H9 (cell line): ENCODE measurements around the gene CPA3. TPM values are rescaled to one million over a fixed set of nuclear protein-coding genes. Genes with fewer than 3 reads are reported as not detected.

ENCODE experiments used
- DNase-seq: peaks from one replicate; pipeline ENCODE4 v3.0.0-alpha.2; 2017
- H2AFZ ChIP-seq: one replicate; pipeline ENCODE4 v1.6.1; 2013; ENCODE audit warnings: mild to moderate bottlenecking, low read length, control low read depth, moderate library complexity
- H2AK5ac ChIP-seq: 2 replicates; pipeline ENCODE4 v1.6.1; 2013; ENCODE audit warnings: low read length, control low read depth, mixed read lengths; ENCODE audit not compliant: insufficient read length
- H2BK120ac ChIP-seq: one replicate; pipeline ENCODE4 v1.6.1; 2013; ENCODE audit warnings: low read depth, mild to moderate bottlenecking, low read length, control low read depth, inconsistent platforms; ENCODE audit not compliant: poor library complexity, severe bottlenecking
- H2BK12ac ChIP-seq: 2 replicates; pipeline ENCODE4 v1.6.1; 2013; ENCODE audit warnings: low read length, control low read depth, mixed read lengths, low read depth; ENCODE audit not compliant: insufficient read length
- H2BK15ac ChIP-seq: 2 replicates; pipeline ENCODE4 v1.6.1; 2013; ENCODE audit warnings: low read depth, low read length, control low read depth
- H2BK20ac ChIP-seq: one replicate; pipeline ENCODE4 v1.6.1; 2013; ENCODE audit warnings: low read depth, mild to moderate bottlenecking, low read length, control low read depth, inconsistent platforms; ENCODE audit not compliant: poor library complexity, severe bottlenecking
- H2BK5ac ChIP-seq: 2 replicates; pipeline ENCODE4 v1.6.1; 2013; ENCODE audit warnings: low read length, control low read depth, mixed read lengths; ENCODE audit not compliant: insufficient read length
- H3K14ac ChIP-seq: 2 replicates; pipeline ENCODE4 v1.6.1; 2013; ENCODE audit warnings: low read length, control low read depth; ENCODE audit not compliant: insufficient read depth
- H3K18ac ChIP-seq: 2 replicates; pipeline ENCODE4 v1.6.1; 2013; ENCODE audit warnings: low read depth, mild to moderate bottlenecking, mixed read lengths, low read length, control low read depth; ENCODE audit not compliant: insufficient read length
- H3K23ac ChIP-seq: 2 replicates; pipeline ENCODE4 v1.6.1; 2013; ENCODE audit warnings: low read length, control low read depth, mixed read lengths, low read depth; ENCODE audit not compliant: insufficient read length
- H3K23me2 ChIP-seq: 2 replicates; pipeline ENCODE4 v1.6.1; 2013; ENCODE audit warnings: low read depth, mild to moderate bottlenecking, mixed read lengths, low read length, control low read depth; ENCODE audit not compliant: insufficient read length, poor library complexity, severe bottlenecking
- H3K27ac ChIP-seq: 2 replicates; pipeline ENCODE4 v1.5.1; 2013; ENCODE audit warnings: low read length, control low read depth, mixed read lengths, low read depth; ENCODE audit not compliant: insufficient read length
- H3K27me3 ChIP-seq: 2 replicates; pipeline ENCODE4 v1.6.1; 2013; ENCODE audit warnings: low read length, control low read depth, inconsistent platforms; ENCODE audit not compliant: insufficient read depth
- H3K4ac ChIP-seq: 2 replicates; pipeline ENCODE4 v1.6.1; 2013; ENCODE audit warnings: low read depth, mild to moderate bottlenecking, control low read depth, inconsistent platforms, low read length, moderate library complexity
- H3K4me1 ChIP-seq: 2 replicates; pipeline ENCODE4 v1.6.1; 2013; ENCODE audit warnings: low read length, control low read depth, inconsistent platforms; ENCODE audit not compliant: insufficient read depth
- H3K4me2 ChIP-seq: 2 replicates; pipeline ENCODE4 v1.6.1; 2013; ENCODE audit warnings: low read length, control low read depth, mixed read lengths; ENCODE audit not compliant: insufficient read length, insufficient read depth
- H3K56ac ChIP-seq: 2 replicates; pipeline ENCODE4 v1.6.1; 2013; ENCODE audit warnings: low read depth, mild to moderate bottlenecking, mixed read lengths, low read length, control low read depth; ENCODE audit not compliant: insufficient read length
- H3K79me1 ChIP-seq: 2 replicates; pipeline ENCODE4 v1.6.1; 2013; ENCODE audit warnings: low read depth, mild to moderate bottlenecking, moderate library complexity, low read length, control low read depth, inconsistent platforms; ENCODE audit not compliant: insufficient read depth, poor library complexity, severe bottlenecking
- H3K79me2 ChIP-seq: 2 replicates; pipeline ENCODE4 v1.6.1; 2013; ENCODE audit warnings: low read length, control low read depth, inconsistent platforms; ENCODE audit not compliant: insufficient read depth
- H3K9ac ChIP-seq: 2 replicates; pipeline ENCODE4 v1.6.1; 2013; ENCODE audit warnings: low read length, control low read depth, mixed read lengths; ENCODE audit not compliant: insufficient read length; ENCODE audit errors: extremely low read depth
- H3K9me3 ChIP-seq: one replicate; pipeline ENCODE4 v1.6.1; 2013; ENCODE audit warnings: low read depth, low read length, inconsistent platforms; ENCODE audit not compliant: control insufficient read depth
- H3T11ph ChIP-seq: one replicate; pipeline ENCODE4 v1.6.1; 2013; ENCODE audit warnings: mild to moderate bottlenecking, low read length, control low read depth, inconsistent platforms
- H4K20me1 ChIP-seq: one replicate; pipeline ENCODE4 v1.6.1; 2013; ENCODE audit not compliant: control insufficient read depth, insufficient read length, insufficient read depth
- H4K5ac ChIP-seq: 2 replicates; pipeline ENCODE4 v1.6.1; 2013; ENCODE audit warnings: low read depth, mild to moderate bottlenecking, mixed read lengths, low read length, control low read depth; ENCODE audit not compliant: insufficient read length
- H4K8ac ChIP-seq: replicated peaks from 2 replicates; pipeline ENCODE4 v1.6.1; 2013; ENCODE audit warnings: low read length, control low read depth, mixed read lengths, low read depth; ENCODE audit not compliant: insufficient read length
- H4K91ac ChIP-seq: 2 replicates; pipeline ENCODE4 v1.6.1; 2013; ENCODE audit warnings: low read depth, mild to moderate bottlenecking, moderate library complexity, mixed read lengths, low read length, control low read depth; ENCODE audit not compliant: insufficient read length
- H3K27ac Mint-ChIP-seq, 3 experiments: 2 replicates in 2 of 3; 3 replicates in 1 of 3; pipeline ENCODE4 v1.8.0; 2020 to 2021; ENCODE audit warnings: mixed read lengths in 3 of 3, mild to moderate bottlenecking in 1 of 3, moderate library complexity in 1 of 3
- H3K27me3 Mint-ChIP-seq: 2 replicates; pipeline ENCODE4 v1.8.0; 2021; ENCODE audit warnings: low read depth, mild to moderate bottlenecking, moderate library complexity, mixed read lengths
- H3K36me3 Mint-ChIP-seq, 3 experiments: 2 replicates in 2 of 3; 3 replicates in 1 of 3; pipeline ENCODE4 v1.8.0; 2020 to 2021; ENCODE audit warnings: low read depth in 3 of 3, mixed read lengths in 3 of 3; ENCODE audit not compliant: insufficient read depth in 1 of 3
- H3K4me1 Mint-ChIP-seq, 2 experiments: 2 replicates each; pipeline ENCODE4 v1.8.0; 2020; ENCODE audit warnings: mixed read lengths in 2 of 2
- H3K4me3 Mint-ChIP-seq, 2 experiments: 2 replicates in 1 of 2; 3 replicates in 1 of 2; pipeline ENCODE4 v1.8.0; 2020 to 2021; ENCODE audit warnings: mild to moderate bottlenecking in 2 of 2, mixed read lengths in 2 of 2, moderate library complexity in 1 of 2
- H3K9me3 Mint-ChIP-seq, 2 experiments: 2 replicates in 1 of 2; 3 replicates in 1 of 2; pipeline ENCODE4 v1.8.0; 2020; ENCODE audit warnings: mild to moderate bottlenecking in 2 of 2, mixed read lengths in 2 of 2, moderate library complexity in 1 of 2
- WGBS: extraction: QIAGEN DNeasy Blood & Tissue Kit; methylation state at CpG from one replicate; pipeline ENCODE4 v1.1.7; 2013; ENCODE audit warnings: missing lambda C conversion rate, low lambda C conversion rate, mixed read lengths; ENCODE audit not compliant: insufficient read length; ENCODE audit errors: extremely low coverage; 5-methylcytosine and 5-hydroxymethylcytosine counted together
- total RNA-seq: library from RNA; stranded (reverse); gene quantifications from 2 replicates; pipeline ENCODE4 v1.2.1, GENCODE V29; 2021
- TF ChIP-seq, protein P1 (sequence below): fragments of 200-600 bp; sonication (generic); conservative IDR thresholded peaks from 3 replicates; pipeline ENCODE4 v1.8.0; 2021; ENCODE audit warnings: antibody characterized with exemption, mild to moderate bottlenecking

The CPA3 gene
- total RNA-seq, 1 experiment from 2014 or later = not detected

DNA sequence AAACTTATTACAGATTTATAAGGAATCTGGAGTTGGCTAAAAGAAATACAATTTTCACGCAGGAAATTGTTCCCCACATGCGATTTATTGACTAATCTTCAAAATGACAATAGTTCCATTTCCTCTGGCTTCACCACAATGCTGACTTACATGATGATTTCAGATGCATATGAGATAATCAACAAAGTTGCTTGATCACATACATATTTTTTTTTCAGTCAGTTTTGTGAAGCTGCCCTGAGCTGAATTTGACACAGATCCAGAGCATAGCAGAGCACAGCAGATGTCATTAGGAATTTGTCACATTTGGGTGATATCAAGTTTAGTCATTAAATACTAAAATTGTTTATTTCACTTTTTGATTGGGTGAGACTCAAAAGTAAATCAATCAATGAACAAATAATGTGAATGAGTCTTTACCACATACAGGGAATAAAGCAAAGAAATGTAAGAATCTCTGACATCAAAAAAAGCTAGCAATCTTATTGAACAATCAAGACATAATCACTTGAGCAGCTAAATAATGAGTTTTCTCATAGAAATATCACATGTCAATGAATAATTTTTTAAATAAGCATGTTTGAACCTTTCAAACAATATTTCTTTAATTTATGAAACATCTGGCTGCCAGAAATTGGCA is 19.2 kb upstream of the CPA3 start:
- no peak for DNase-seq
- no peaks in the 10 kb centered on the region for H3K27me3 Mint-ChIP-seq
- H3K4ac ChIP-seq = no peak overlapping the region
- H3K4me3 Mint-ChIP-seq = no peak overlapping the region
- H3K18ac ChIP-seq = no peak overlapping the region
- H2BK120ac ChIP-seq = no peak overlapping the region
- no peak overlapping the region for H4K91ac ChIP-seq
- no peaks in the 10 kb centered on the region for H3K4me1 Mint-ChIP-seq
- no peak overlapping the region for H2AK5ac ChIP-seq
- H3K9me3 ChIP-seq = no peaks in the 10 kb centered on the region
- H3K36me3 Mint-ChIP-seq = no peaks in the 10 kb centered on the region
- H2BK5ac ChIP-seq = no peak overlapping the region
- H3K27ac ChIP-seq = no peak overlapping the region
- no peak overlapping the region for H4K8ac ChIP-seq
- no peak overlapping the region for H3T11ph ChIP-seq
- H3K23me2 ChIP-seq = no peaks in the 10 kb centered on the region
- TF ChIP-seq, protein P1, sequence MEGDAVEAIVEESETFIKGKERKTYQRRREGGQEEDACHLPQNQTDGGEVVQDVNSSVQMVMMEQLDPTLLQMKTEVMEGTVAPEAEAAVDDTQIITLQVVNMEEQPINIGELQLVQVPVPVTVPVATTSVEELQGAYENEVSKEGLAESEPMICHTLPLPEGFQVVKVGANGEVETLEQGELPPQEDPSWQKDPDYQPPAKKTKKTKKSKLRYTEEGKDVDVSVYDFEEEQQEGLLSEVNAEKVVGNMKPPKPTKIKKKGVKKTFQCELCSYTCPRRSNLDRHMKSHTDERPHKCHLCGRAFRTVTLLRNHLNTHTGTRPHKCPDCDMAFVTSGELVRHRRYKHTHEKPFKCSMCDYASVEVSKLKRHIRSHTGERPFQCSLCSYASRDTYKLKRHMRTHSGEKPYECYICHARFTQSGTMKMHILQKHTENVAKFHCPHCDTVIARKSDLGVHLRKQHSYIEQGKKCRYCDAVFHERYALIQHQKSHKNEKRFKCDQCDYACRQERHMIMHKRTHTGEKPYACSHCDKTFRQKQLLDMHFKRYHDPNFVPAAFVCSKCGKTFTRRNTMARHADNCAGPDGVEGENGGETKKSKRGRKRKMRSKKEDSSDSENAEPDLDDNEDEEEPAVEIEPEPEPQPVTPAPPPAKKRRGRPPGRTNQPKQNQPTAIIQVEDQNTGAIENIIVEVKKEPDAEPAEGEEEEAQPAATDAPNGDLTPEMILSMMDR = no peak
- no peaks in the 10 kb centered on the region for H3K27me3 ChIP-seq
- H2BK15ac ChIP-seq = no peak overlapping the region
- H3K79me2 ChIP-seq = no peaks in the 10 kb centered on the region
- H3K9ac ChIP-seq = no peak overlapping the region
- H3K27ac Mint-ChIP-seq = no peak overlapping the region
- H2AFZ ChIP-seq = no peak overlapping the region
- no peak overlapping the region for H2BK12ac ChIP-seq
- no peaks in the 10 kb centered on the region for H3K79me1 ChIP-seq
- H4K5ac ChIP-seq = no peak overlapping the region
- H3K23ac ChIP-seq = no peak overlapping the region
- H4K20me1 ChIP-seq = no peaks in the 10 kb centered on the region
- no peak overlapping the region for H2BK20ac ChIP-seq
- no peak overlapping the region for H3K4me2 ChIP-seq
- H3K56ac ChIP-seq = no peak overlapping the region
- no peaks in the 10 kb centered on the region for H3K9me3 Mint-ChIP-seq
- H3K4me1 ChIP-seq = no peaks in the 10 kb centered on the region
- no CpG with 5 or more reads among the region's 2 CpGs for WGBS
- no peak overlapping the region for H3K14ac ChIP-seq
